Measurements from ENCODE around the gene FBXO34.

The FBXO34 gene

GRCh38 chr14:55386037-55386808, 115.0 kb downstream of the FBXO34 start:
- peak in 1 of 2 experiments; percentile 8 for DNase-seq

DNA sequence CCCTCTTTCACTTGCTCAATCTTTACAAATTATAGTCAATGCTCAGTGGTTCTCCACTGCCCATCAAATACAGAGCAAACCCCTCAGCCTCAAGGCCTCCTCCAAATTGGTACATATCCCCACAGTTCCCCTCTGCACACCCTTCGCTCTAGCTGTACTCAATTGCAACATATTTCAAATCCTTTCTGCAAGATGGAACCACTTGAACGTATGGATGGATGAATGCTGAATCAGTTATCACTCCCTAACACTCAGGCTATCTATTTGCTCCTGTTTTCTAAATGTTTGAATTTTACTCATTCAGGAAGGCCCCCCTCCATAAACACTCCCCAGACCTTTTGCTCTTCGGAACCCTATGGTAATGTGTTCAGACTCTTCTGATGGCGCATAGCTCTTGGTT, 115.9 kb downstream of the FBXO34 start:
- DNase-seq, result no peak

- no peak for DNase-seq
These were observed 116.9 kb downstream of the FBXO34 start for GRCh38 chr14:55388160-55388559.

GRCh38 chr14:55389330-55389729, 118.1 kb downstream of the FBXO34 start:
- no peak for DNase-seq

DNA sequence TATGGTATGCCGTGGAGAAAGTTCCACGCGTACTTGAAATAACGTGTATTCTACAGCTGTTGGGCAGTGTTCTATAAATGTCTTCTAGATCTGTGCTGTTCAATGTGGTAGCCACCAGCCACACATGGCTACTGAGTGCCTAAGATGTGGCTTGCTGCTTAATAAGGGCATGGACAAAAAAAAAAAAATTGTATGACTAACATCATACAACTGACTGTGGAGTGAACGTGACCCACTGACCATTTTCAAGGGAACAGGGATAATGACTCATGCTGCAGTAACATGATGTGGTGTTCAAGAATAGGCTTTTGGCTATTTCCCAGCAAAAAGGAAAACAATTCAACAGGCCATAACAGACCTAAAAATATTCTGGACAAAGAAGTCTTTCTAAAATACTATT, 127.5 kb downstream of the FBXO34 start:
- DNase-seq, result no peak

GRCh38 chr14:55399183-55399582, 128.0 kb downstream of the FBXO34 start:
- DNase-seq, result no peak

DNA sequence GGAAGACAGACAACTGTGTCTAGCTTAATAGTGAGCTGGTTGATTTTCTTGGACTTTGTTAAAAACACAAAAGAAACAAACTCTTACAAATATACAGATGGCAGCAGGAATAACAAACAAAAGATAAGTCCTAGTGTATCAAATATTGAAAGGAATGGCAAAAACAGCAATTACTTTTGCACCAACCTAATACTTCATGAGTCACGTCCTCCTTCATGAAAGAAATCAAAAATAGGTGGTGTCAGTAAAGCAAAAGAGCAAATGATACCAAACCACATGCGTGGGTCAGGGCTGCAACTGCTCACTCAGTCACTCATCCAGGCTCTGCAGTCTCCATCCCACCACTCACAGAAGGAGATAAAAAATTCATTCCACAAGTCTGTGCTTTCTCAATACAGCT, 128.6 kb downstream of the FBXO34 start:
- no peak for DNase-seq

DNA sequence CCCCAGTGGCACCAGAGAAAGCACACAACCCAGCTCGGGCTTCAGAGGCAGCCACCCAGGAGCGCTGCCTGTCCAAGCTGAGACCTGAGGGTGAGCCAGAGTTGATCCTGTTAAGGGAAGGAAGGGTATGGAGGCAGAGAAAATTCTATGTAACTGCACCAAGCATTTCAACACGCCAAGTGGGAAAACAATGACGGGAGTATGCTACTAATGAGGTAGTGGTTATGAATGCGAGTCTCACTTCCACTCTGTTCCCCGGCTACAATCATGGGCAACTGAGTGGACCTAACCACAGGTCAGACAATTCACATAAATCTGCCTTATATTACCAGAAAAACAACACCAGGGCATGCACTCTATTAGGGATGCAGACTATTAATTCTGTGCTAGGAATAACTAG, 130.5 kb downstream of the FBXO34 start:
- DNase-seq, result no peak
